NCI-H2227 (cell line): ENCODE measurements around the gene SEC14L5.

Source experiments
- DNase-seq: peaks from one replicate; lab custom pipeline; 2025; ENCODE audit not compliant: unreplicated experiment; lab: John Stamatoyannopoulos, UW

SEC14L5 gene

GRCh38 chr16:5008311-5008731 lies 50.2 kb downstream of the SEC14L5 start:
- no peak for DNase-seq

- DNase-seq, result no peak
These were observed 52.6 kb downstream of the SEC14L5 start for GRCh38 chr16:5010576-5011329.

DNA sequence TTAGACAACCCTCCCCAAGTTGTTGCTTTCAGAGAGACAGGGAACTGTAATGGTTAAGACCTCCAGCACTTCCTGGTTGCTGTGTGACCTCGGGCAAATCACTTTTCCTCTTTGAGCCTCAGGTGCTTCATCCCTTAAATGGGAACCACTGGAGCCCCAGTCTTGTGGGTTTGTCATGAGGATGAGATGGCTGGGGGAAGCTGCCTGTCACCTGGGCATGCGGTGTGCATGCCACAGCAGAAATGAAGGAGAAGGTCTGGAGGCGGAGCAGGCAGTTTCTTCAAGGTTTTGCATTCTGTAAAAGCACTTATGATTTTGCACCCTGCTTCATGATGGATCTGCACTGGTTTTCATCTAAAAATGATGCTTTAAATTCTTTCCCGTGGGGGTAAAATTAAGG lies 53.5 kb downstream of the SEC14L5 start:
- no peak for DNase-seq

- no peak for DNase-seq
These were observed 54.8 kb downstream of the SEC14L5 start for GRCh38 chr16:5012887-5013286.

DNA sequence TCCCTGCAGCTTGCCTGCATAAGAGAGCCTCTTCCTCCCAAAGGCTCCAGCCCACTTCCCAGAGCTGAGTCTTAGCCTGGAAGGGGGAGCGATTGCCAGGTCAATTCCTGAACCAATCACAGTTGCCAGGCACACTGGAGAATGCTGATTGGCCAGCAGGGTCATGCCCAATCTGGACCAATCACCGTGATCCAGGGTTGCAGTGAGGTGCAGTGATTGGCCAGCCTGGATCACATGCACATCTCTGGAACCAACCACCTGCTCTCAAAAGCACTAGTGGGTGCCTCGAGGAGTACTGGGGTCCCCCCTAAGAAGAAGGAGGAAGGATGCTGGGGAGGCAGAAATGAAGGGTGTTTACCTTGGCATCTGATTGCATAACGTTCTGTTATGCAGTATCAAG lies 57.2 kb downstream of the SEC14L5 start:
- no peak for DNase-seq

GRCh38 chr16:5015887-5016286 lies 57.8 kb downstream of the SEC14L5 start:
- no peak for DNase-seq

GRCh38 chr16:5016967-5017677 lies 59.0 kb downstream of the SEC14L5 start:
- DNase-seq, result no peak

DNA sequence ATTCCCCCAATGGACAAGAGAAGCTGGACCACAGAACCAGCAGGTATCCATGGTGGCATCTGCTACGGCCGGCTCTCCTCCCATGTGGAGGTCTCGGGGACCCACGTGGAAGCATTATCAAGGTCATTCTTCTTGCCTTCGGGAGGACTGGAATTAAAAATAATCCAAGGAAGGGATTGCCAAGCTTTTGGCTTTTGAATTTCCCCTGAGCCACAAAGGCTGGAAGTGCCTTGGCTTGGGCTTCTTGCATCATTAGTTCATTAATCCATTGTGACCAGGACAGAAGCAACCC lies 59.5 kb downstream of the SEC14L5 start:
- no peak for DNase-seq

DNA sequence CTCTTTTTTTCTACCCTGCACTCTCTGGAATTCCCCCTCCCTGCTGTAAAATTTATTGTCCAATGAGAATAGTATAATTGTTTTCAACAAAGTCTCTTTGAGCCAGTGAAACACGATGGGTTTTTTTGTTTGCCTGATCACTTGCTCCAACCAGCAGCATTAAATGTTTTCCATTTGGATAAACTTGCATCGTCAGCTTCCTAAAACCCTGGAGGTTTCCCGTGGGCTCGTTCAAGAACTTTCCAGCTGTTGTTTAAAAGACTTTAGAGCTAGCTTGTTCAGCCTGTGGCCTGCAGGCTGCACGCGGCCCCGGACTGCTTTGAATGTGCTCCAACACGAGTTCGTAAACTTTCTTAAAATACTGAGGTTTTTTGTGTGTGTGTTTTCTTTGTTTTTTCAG lies 60.7 kb downstream of the SEC14L5 start:
- no peak for DNase-seq

DNA sequence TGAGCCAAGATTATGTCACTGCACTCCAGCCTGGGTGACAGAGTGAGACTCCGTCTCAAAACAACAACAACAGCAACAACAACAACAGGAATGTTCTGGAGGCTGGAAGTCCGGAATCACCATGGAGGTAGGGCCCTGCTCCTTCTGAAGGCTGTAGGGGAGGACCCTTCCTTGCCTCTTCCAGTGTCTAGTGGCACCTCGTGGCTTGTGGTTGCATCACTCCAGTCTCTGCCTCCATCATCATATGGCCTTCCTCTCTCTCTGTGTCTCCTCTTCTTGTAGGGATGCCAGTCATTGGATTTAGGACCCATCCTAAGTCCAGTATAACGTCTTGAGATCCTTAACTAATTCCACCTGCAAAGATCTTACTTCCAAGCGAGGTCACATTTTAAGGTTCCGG lies 61.6 kb downstream of the SEC14L5 start:
- no peak for DNase-seq

GRCh38 chr16:5020551-5020950 lies 62.4 kb downstream of the SEC14L5 start:
- DNase-seq, result no peak

- no peak for DNase-seq
These were observed 64.4 kb downstream of the SEC14L5 start for GRCh38 chr16:5022521-5022920.

DNA sequence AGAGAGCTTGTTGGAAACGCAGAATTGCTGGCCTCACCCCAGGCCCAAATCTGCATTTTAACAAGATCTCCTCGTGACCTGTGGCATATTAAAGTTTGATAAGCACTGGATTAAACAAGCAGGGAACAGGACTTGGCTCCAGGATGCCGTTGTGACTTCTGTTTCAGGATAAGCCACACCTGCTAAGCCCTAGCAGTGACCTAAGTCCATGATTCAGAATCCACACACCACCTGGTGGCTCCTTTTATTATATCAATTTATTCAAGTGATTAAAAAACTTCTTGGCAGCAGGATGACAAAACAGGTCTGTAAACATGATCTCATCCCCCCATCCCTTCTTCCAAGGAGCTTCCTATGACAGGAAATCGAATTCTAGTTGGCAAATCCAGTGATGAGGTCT lies 66.5 kb downstream of the SEC14L5 start:
- DNase-seq, result peak; percentile 48

DNA sequence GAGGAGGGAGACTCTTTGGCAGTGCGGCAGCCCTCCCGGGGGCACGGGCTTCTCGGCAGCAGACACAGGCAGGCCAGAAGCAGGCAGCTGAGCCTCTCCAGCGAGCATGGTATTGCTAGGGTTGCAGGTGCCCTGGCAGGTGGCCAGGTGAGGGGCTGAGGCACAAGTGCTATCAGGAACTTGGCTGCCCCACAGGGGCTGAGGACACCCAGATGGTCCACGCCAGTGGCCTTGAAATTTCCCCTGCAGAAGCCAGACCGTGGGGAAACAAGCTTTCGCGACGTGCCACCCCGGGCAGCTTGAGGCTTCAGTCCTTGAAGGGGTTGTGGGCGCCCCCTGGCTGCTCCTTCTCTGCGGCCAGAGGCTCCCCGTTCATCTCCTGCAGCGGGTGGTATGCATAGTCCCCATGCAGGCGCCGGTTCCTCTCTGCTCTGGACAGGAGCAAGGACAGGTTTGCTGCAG lies 67.1 kb downstream of the SEC14L5 start:
- peak; percentile 64 for DNase-seq

- no peak for DNase-seq
These were observed 68.5 kb downstream of the SEC14L5 start for GRCh38 chr16:5026664-5027063.

DNA sequence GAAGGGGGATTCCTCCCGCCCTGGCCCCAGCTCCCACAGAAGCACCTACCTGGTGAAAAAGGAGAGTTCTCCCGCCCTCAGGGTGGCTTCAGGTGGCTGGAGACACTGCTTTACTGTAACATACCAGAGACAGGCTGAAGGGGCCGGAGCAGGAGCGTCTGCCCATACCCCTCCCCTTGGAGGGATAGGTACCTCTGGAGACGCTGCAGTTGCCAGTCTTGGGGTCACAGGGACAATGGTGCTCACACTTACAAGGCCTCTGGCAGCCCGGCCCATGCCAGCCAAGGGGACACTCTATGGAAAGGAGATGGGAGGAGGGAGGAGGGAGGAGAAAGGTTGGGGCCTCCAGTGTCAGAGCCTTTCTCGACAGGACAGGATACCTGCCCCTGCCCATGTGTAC lies 69.0 kb downstream of the SEC14L5 start:
- no peak for DNase-seq

DNA sequence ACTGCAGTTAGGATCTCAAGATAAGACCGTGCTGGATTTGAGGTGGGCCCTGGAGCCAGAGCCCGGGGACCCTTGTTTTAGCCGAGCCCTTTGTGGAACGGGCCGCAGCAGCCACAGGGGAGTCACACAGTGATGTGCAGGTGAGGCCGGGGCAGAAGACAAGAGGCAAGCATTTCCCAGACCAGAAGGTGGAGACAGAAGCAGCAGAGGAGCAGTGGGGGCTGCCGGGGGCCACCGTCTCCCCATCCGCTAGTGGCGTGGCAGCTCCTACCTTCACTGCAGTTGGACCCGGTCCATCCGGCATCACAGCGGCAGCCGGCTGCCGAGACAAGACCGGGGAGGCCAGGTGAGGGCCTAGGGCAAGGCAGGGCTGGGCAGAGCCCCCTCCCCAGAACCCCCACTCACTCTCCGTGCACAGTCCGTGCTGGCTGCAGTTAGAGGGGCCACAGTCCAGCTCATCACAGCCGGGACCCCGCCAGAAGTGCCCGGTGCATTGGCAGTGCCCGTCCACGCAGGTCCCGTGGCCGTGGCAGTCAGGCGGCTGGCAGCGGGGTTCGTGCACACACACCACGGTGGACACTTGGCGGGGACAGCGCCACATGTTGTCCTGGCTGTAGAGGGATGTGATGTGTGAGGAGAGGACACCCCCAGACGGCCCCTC lies 69.6 kb downstream of the SEC14L5 start:
- no peak for DNase-seq

GRCh38 chr16:5028950-5029475 lies 70.9 kb downstream of the SEC14L5 start:
- no peak for DNase-seq

GRCh38 chr16:5030251-5030870 lies 72.2 kb downstream of the SEC14L5 start:
- no peak for DNase-seq

- no peak for DNase-seq
These were observed 73.5 kb downstream of the SEC14L5 start for GRCh38 chr16:5031601-5032000.

DNA sequence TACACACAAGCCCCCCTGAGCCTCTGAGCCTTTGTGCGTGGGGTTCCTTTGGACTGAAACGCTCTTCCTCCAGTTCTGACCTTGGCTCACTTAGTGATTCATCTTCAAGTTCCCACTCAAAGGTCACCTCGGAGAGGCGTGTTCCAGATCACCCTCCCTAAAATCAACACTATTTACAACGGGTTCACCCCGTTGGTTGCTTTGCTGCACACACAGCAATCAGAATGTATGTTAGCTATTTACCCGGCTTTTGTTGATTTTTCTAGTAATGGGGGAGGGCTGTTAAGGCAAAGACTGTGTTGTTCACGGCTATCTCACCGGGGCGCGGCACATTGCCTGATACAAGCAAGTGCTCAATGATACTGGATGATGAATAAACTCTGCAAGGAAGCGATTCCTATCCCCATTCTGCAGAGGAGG lies 74.6 kb downstream of the SEC14L5 start:
- no peak for DNase-seq
